ENCODE results near the gene PLPPR5. TPM values are rescaled to one million over a fixed set of nuclear protein-coding genes. Genes with fewer than 3 reads are reported as not detected.
"Not testable (repeated sequence)": the region's sequence is repeated elsewhere in the genome, so short reads cannot be mapped to it uniquely, and the experiment has no call there.

The PLPPR5 gene, protein sequence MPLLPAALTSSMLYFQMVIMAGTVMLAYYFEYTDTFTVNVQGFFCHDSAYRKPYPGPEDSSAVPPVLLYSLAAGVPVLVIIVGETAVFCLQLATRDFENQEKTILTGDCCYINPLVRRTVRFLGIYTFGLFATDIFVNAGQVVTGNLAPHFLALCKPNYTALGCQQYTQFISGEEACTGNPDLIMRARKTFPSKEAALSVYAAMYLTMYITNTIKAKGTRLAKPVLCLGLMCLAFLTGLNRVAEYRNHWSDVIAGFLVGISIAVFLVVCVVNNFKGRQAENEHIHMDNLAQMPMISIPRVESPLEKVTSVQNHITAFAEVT
- not detected in 2 replicates for total RNA-seq

DNA sequence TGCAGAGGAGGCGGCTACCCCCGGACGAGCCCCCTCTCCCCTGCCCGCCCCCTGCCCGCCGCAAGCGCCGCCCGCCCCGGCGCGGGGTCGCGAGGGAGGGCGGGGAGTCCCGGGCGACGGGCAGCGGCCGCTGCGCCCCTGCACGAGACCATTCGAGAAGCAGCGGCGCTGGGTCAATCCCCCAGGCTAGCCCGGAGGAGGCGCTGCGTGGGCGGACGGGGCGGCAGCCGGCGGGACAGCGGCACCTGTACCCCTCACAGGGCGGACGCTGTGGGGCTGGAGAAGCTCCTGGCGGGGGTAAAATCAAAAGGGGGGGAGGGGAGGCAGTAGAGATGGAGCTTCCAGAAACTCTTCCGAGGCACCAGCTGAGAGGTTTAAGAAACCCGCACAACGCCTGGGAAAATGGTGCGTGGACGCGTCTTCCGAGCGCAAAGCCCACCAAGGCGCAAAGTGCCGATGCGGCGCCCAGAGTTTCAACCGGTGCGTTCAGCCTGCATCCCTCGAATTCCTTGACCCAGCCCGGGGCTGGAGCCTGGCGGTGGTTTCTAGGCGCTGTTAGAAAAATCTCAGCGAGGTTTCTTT lies at the start of gene PLPPR5:
TSS of gene PLPPR5 (minus strand) at position 1 of the 582 bp plus-strand sequence. CDS start 190 bp downstream, outside the sequence.
- DNase-seq (ENCODE audit: insufficient read length, low spot score, missing footprints): peak; percentile 76
- Histone ChIP-seq H3K79me2 (ENCODE audit: insufficient read depth, low read length) (no peaks in the 10 kb centered on the region), H3K27ac (ENCODE audit: low read depth, low read length) (no peak within 1 kb of the TSS), H3K4me1 (ENCODE audit: insufficient read depth, low read length) (no peaks in the 10 kb centered on the region), H3K4me2 (ENCODE audit: insufficient read depth, low read length) (peak within 1 kb of the TSS; percentile 76), H3K27me3 (ENCODE audit: insufficient read depth, low read length) (peaks cover 66% of the 10 kb centered on the region), H3K9me3 (ENCODE audit: low read depth, low read length) (no peaks in the 10 kb centered on the region), H3K36me3 (ENCODE audit: insufficient read depth, low read length) (no peaks in the 10 kb centered on the region), H3K4me3 (ENCODE audit: insufficient read depth, low read length) (peak within 1 kb of the TSS; percentile 53), H2AFZ (ENCODE audit: low read length) (peak within 1 kb of the TSS; percentile 51), H4K20me1 (ENCODE audit: insufficient read depth, low read length) (no peaks in the 10 kb centered on the region)
- TF ChIP-seq, protein P1, sequence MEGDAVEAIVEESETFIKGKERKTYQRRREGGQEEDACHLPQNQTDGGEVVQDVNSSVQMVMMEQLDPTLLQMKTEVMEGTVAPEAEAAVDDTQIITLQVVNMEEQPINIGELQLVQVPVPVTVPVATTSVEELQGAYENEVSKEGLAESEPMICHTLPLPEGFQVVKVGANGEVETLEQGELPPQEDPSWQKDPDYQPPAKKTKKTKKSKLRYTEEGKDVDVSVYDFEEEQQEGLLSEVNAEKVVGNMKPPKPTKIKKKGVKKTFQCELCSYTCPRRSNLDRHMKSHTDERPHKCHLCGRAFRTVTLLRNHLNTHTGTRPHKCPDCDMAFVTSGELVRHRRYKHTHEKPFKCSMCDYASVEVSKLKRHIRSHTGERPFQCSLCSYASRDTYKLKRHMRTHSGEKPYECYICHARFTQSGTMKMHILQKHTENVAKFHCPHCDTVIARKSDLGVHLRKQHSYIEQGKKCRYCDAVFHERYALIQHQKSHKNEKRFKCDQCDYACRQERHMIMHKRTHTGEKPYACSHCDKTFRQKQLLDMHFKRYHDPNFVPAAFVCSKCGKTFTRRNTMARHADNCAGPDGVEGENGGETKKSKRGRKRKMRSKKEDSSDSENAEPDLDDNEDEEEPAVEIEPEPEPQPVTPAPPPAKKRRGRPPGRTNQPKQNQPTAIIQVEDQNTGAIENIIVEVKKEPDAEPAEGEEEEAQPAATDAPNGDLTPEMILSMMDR (IDR thresholded peaks at IDR 0.05; ENCODE audit: extremely low read depth, low read depth, low read length): no peak

DNA sequence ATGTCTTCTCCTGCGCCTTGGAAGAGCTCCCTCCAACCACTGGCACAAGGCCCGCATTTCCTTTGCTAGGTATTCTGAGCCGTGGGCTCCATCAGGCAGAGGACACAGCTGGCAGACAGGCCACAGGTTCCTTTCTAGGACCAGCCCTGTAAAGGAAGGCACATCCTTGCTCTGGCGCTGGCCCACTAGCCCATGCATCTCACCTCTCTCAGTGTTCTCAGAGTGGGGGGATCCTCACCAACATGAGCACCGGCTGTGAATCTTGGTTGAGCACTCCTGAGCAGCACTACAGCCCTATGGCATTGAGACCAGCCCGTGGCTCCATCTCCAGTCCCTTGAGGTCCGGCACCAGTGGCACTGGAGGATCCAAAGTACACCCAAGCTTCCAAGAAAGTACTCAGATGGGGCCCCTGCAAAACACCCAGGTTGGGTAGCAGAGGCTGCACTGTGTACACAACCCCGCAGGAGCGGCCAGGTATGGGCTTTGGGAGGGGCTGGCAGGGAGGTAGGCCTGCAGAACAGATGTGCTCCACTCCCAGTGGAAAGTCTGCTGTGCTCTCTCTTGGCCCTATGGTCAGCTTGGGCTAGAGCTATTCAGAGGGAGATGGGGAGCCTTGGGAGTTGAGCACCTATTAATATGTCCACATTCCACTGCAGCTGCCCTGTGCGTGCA lies 47.1 kb upstream of the PLPPR5 start:
- H3K9me3 ChIP-seq (ENCODE audit: low read depth, low read length): no peaks in the 10 kb centered on the region
- TF ChIP-seq, protein P1 (IDR thresholded peaks at IDR 0.05; ENCODE audit: extremely low read depth, low read depth, low read length): no peak
- H3K79me2 ChIP-seq (ENCODE audit: insufficient read depth, low read length): no peaks in the 10 kb centered on the region
- H3K4me1 ChIP-seq (ENCODE audit: insufficient read depth, low read length): no peaks in the 10 kb centered on the region
- H2AFZ ChIP-seq (ENCODE audit: low read length): no peak overlapping the region
- H3K4me3 ChIP-seq (ENCODE audit: insufficient read depth, low read length): no peak overlapping the region
- no peak overlapping the region for H3K27ac ChIP-seq (ENCODE audit: low read depth, low read length)
- H4K20me1 ChIP-seq (ENCODE audit: insufficient read depth, low read length): no peaks in the 10 kb centered on the region
- H3K27me3 ChIP-seq (ENCODE audit: insufficient read depth, low read length): no peaks in the 10 kb centered on the region
- no peak overlapping the region for H3K4me2 ChIP-seq (ENCODE audit: insufficient read depth, low read length)
- H3K36me3 ChIP-seq (ENCODE audit: insufficient read depth, low read length): no peaks in the 10 kb centered on the region
- DNase-seq (ENCODE audit: insufficient read length, low spot score, missing footprints): no peak

GRCh38 chr1:99049745-99050144 lies 45.1 kb upstream of the PLPPR5 start:
- no peaks in the 10 kb centered on the region for H4K20me1 ChIP-seq (ENCODE audit: insufficient read depth, low read length)
- TF ChIP-seq, protein P1 (IDR thresholded peaks at IDR 0.05; ENCODE audit: extremely low read depth, low read depth, low read length): no peak
- H3K4me1 ChIP-seq (ENCODE audit: insufficient read depth, low read length): no peaks in the 10 kb centered on the region

GRCh38 chr1:99036746-99037145 lies 32.1 kb upstream of the PLPPR5 start:
- not testable (repeated sequence) for H3K4me2 ChIP-seq (ENCODE audit: insufficient read depth, low read length); H2AFZ ChIP-seq (ENCODE audit: low read length); H3K4me1 ChIP-seq (ENCODE audit: insufficient read depth, low read length); DNase-seq (ENCODE audit: insufficient read length, low spot score, missing footprints); H3K79me2 ChIP-seq (ENCODE audit: insufficient read depth, low read length); H4K20me1 ChIP-seq (ENCODE audit: insufficient read depth, low read length); H3K9me3 ChIP-seq (ENCODE audit: low read depth, low read length); H3K27ac ChIP-seq (ENCODE audit: low read depth, low read length); H3K4me3 ChIP-seq (ENCODE audit: insufficient read depth, low read length); H3K36me3 ChIP-seq (ENCODE audit: insufficient read depth, low read length); H3K27me3 ChIP-seq (ENCODE audit: insufficient read depth, low read length)

More at GRCh38 chr1:99049745-99050144, 45.1 kb upstream of the PLPPR5 start:
- Histone ChIP-seq H3K4me2 (ENCODE audit: insufficient read depth, low read length) (no peak overlapping the region), H2AFZ (ENCODE audit: low read length) (no peak overlapping the region), H3K27me3 (ENCODE audit: insufficient read depth, low read length) (no peaks in the 10 kb centered on the region), H3K79me2 (ENCODE audit: insufficient read depth, low read length) (no peaks in the 10 kb centered on the region), H3K4me3 (ENCODE audit: insufficient read depth, low read length) (no peak overlapping the region), H3K27ac (ENCODE audit: low read depth, low read length) (no peak overlapping the region), H3K36me3 (ENCODE audit: insufficient read depth, low read length) (no peaks in the 10 kb centered on the region), H3K9me3 (ENCODE audit: low read depth, low read length) (no peaks in the 10 kb centered on the region)
- no peak for DNase-seq (ENCODE audit: insufficient read length, low spot score, missing footprints)

Measured in osteoblast (primary cell).